Activated CD8-positive, alpha-beta T cell treated with anti-CD3 and anti-CD28 coated beads, Interleukin-2, amount 10 ng/mL, durations not matched to agents 7 days and 5 days (primary cell): ENCODE measurements around the gene WRAP73. TPM values are rescaled to one million over a fixed set of nuclear protein-coding genes. Genes with fewer than 3 reads are reported as not detected.

Experiments
- ATAC-seq: fragments of 150-1000 bp; cut with Tn5 transposase; one replicate; pipeline ENCODE4 v1.10.0; 2021; ENCODE audit warnings: moderate library complexity
- CTCF ChIA-PET: fragments of 350-600 bp; sonication (Branson Sonifier 250); formaldehyde crosslinking; loops from one replicate; lab custom pipeline; 2021; ENCODE audit warnings: antibody characterized with exemption; lab: Charles Lee
- POLR2A ChIA-PET: fragments of 350-600 bp; sonication (Branson Sonifier 250); formaldehyde crosslinking; loops from one replicate; lab custom pipeline; 2021; ENCODE audit warnings: antibody characterized with exemption; lab: Charles Lee
- DNase-seq: peaks from one replicate; pipeline ENCODE4 v3.0.0-alpha.2; 2020
- H3K27ac Mint-ChIP-seq: one replicate; pipeline ENCODE4 v1.8.0; 2021; ENCODE audit warnings: mild to moderate bottlenecking, mixed read lengths
- H3K27me3 Mint-ChIP-seq: one replicate; pipeline ENCODE4 v1.8.0; 2021; ENCODE audit warnings: low read depth, mixed read lengths
- H3K36me3 Mint-ChIP-seq: one replicate; pipeline ENCODE4 v1.8.0; 2021; ENCODE audit warnings: low read depth, mixed read lengths
- H3K4me1 Mint-ChIP-seq: one replicate; pipeline ENCODE4 v1.8.0; 2021; ENCODE audit warnings: low read depth, mixed read lengths
- H3K4me3 Mint-ChIP-seq: one replicate; pipeline ENCODE4 v1.8.0; 2021; ENCODE audit warnings: mild to moderate bottlenecking, mixed read lengths
- H3K9me3 Mint-ChIP-seq: one replicate; pipeline ENCODE4 v1.8.0; 2022; ENCODE audit warnings: mixed read lengths; ENCODE audit not compliant: insufficient read depth
- total RNA-seq, 2 experiments: library from RNA; stranded (reverse); gene quantifications; one replicate each; pipeline ENCODE4 v1.2.3, GENCODE V29; 2021

Gene WRAP73
- total RNA-seq, 2 experiments from 2014 or later: 33.1 to 36.7 TPM

DNA sequence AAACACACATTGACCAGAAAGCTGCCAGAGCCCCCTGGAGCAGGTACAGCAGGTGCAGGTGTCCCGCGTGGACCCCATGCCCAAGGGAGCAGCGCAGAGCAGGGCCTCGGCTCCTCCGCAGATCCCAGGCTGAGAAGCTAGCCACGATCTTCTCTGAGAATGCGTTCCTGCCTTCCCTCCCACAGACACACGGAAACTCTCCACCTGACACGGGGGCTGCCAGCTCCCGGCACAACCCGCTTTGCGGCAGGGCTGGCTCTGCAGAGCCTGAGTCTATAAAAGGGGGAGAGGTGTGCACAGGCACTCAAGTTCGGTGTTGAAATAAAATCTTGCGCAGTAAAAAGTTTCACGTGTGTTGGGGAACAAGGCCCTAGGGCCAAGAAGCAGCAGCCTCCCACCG, 48.2 kb downstream of the WRAP73 start:
- H3K27ac Mint-ChIP-seq: no peak overlapping the region
- H3K36me3 Mint-ChIP-seq: no peaks in the 10 kb centered on the region
- no peaks in the 10 kb centered on the region for H3K9me3 Mint-ChIP-seq
- peaks cover 20% of the 10 kb centered on the region for H3K4me1 Mint-ChIP-seq
- H3K27me3 Mint-ChIP-seq: no peaks in the 10 kb centered on the region
- ATAC-seq (no peak), DNase-seq (no peak)
- no peak overlapping the region for H3K4me3 Mint-ChIP-seq
- ChIA-PET POLR2A (no interaction called here), CTCF (no interaction called here)

DNA sequence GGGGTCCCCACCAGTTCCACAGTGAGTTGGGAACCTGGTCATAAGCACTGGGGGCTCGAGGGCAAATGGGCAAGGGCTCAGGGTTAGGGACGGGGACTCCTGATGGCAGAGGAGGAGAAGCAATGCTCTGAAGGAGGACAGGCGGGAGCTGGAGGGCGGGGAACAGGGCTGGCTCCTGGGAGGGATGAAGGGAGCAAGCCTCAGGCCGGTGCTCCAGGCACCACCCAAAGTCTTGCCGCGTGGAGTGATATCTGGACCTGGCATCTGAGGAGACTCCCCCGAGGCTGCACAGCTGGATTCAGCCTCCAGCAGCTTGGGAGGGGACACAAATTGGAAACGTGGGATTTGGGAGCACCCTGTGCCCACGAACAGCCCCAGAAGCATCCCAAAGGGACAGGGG, 49.5 kb downstream of the WRAP73 start:
- Mint-ChIP-seq H3K36me3 (no peaks in the 10 kb centered on the region), H3K4me1 (peaks cover 20% of the 10 kb centered on the region), H3K27me3 (no peaks in the 10 kb centered on the region), H3K27ac (no peak overlapping the region), H3K9me3 (no peaks in the 10 kb centered on the region), H3K4me3 (no peak overlapping the region)
- ATAC-seq (no peak), DNase-seq (no peak)
- CTCF ChIA-PET: interaction anchor here (0.9 to 1.4 kb wide), 2 partner anchors 9 to 20 kb away, joined by 3 to 4 read pairs; no protein-coding TSS in a partner anchor
- POLR2A ChIA-PET: no interaction called here

DNA sequence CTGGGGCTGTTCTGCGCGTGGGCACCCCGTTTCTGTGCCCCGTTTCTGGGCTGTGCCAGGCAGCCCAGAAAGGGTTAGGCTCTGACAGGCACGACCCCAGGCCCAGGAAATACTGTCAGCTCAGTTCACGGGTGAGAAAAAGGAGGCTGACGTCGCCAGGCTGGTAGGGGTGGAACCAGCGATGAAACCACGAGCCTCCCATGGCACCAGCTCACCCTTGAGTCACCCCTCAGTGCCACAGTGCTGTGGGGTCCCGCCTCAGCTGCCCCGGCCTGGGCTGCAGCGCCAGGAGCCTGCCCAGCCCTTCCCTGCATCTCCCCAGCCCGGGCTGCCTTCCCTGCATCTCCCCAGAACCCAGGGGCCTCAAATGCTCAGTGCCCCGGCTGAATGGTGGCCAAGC, 50.1 kb downstream of the WRAP73 start:
- H3K36me3 Mint-ChIP-seq: no peaks in the 10 kb centered on the region
- H3K4me1 Mint-ChIP-seq: peaks cover 20% of the 10 kb centered on the region
- ATAC-seq (no peak), DNase-seq (no peak)
- H3K27ac Mint-ChIP-seq: no peak overlapping the region
- no peaks in the 10 kb centered on the region for H3K27me3 Mint-ChIP-seq
- POLR2A ChIA-PET: no interaction called here
- no peaks in the 10 kb centered on the region for H3K9me3 Mint-ChIP-seq
- CTCF ChIA-PET: interaction anchor here (0.9 to 1.4 kb wide), 2 partner anchors 9 to 21 kb away, joined by 3 to 4 read pairs; no protein-coding TSS in a partner anchor
- H3K4me3 Mint-ChIP-seq: no peak overlapping the region

DNA sequence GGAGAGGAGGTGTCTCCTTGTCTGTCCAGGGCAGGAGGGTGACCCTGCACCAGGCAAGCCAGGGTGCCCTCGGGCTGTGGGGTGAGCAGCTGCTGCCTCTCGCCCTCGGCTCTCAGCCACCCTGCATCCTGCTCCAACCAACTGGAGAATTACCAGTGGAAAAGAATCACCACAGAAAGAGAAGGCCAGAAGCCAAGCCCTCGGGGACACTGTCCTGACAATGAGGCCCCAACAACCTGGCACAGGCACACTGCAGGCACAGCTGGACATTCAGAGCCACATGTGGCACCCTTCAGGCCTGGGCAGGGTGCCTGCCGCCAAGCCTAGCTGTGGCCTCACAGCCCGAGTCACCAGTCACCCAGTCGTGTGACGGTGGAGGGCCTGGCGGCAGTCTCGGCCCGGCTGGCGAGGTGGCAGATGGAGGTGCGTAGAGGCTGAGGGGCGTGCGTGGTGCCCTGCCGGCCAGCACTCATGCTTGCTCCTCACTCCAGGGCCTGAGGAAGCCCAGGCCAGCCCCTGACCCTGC, 50.6 kb downstream of the WRAP73 start:
- POLR2A ChIA-PET: no interaction called here
- CTCF ChIA-PET: interaction anchor here (0.9 to 1.4 kb wide), 2 partner anchors 8 to 21 kb away, joined by 3 to 4 read pairs; no protein-coding TSS in a partner anchor
- H3K9me3 Mint-ChIP-seq: no peaks in the 10 kb centered on the region
- no peaks in the 10 kb centered on the region for H3K27me3 Mint-ChIP-seq
- ATAC-seq (no peak), DNase-seq (no peak)
- H3K4me1 Mint-ChIP-seq: peaks cover 20% of the 10 kb centered on the region
- H3K27ac Mint-ChIP-seq: no peak overlapping the region
- no peak overlapping the region for H3K4me3 Mint-ChIP-seq
- H3K36me3 Mint-ChIP-seq: no peaks in the 10 kb centered on the region

DNA sequence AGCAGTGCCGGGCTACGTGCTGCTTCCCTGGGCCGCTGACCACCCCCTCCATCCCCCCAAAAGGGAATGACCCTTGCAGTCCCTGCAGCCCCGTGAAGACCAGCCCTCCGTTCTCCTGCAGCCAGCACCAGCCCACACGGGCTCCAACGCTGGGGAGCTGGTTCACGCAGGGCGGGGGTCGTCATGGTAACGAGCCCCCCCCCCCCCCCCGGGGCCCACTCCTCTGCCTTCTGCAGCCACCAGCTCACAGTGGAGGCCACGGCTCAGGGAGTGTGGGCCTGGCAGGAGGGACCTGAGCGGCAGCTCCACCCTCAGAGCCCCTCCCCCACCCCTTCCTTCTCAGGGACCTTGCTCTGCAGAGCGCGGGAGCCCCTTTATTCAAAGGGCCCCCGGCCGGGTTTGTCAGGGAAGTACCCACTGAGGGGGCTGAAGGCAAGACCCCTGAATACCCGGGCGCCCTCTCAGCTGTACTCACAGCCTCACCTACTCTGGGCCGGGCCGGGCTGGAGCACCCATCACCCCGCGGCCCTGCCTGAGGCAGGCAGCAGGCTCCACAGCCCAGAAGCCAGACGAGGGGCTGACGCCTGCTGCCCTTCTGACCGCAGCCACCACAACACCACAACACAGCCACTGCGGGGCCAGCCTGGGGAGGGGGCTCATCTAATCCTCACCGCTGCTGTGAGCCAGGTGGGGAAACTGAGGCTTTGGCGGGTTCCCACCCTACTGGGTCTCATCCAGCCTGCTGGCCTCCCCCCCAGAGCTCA, 51.2 kb downstream of the WRAP73 start:
- H3K36me3 Mint-ChIP-seq: no peaks in the 10 kb centered on the region
- H3K4me3 Mint-ChIP-seq: peak overlapping the region; percentile 53
- no peaks in the 10 kb centered on the region for H3K9me3 Mint-ChIP-seq
- no peaks in the 10 kb centered on the region for H3K27me3 Mint-ChIP-seq
- DNase-seq (no peak), ATAC-seq (no peak)
- peaks cover 20% of the 10 kb centered on the region for H3K4me1 Mint-ChIP-seq
- CTCF ChIA-PET: interaction anchor here (1.4 kb wide), 1 partner anchor 34 kb away, joined by 3 read pairs; no protein-coding TSS in a partner anchor
- POLR2A ChIA-PET: no interaction called here
- no peak overlapping the region for H3K27ac Mint-ChIP-seq

DNA sequence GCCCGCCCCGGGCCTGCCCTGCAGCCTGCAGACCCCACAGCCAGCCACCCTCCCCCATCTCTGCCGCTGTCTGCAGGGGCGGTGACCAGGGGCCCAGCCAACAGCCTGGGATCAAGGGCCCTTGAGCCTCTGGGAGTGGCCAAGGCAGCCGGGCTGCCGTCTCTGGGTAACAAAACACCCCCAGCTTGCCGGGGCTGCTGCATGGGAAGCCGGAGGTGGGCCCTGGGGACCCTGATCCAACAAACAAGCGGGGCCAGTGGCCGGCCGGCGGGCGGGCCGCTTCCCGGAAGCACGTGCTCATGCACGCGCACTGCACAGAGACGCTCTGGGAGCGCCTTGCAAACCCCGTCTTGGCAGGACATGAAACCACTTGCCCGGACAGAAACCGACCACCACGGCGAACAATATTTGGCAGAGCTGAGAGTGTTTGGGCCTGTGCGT, 51.8 kb downstream of the WRAP73 start:
- ChIA-PET POLR2A (no interaction called here), CTCF (interaction anchor here (1.0 to 1.4 kb wide), 2 partner anchors 21 to 33 kb away, joined by 3 to 4 read pairs; no protein-coding TSS in a partner anchor)
- H3K9me3 Mint-ChIP-seq: no peaks in the 10 kb centered on the region
- peaks cover 20% of the 10 kb centered on the region for H3K4me1 Mint-ChIP-seq
- DNase-seq (no peak), ATAC-seq (peak; percentile 12)
- peak overlapping the region; percentile 91 for H3K27ac Mint-ChIP-seq
- H3K36me3 Mint-ChIP-seq: no peaks in the 10 kb centered on the region
- H3K4me3 Mint-ChIP-seq: peak overlapping the region; percentile 53
- H3K27me3 Mint-ChIP-seq: no peaks in the 10 kb centered on the region

DNA sequence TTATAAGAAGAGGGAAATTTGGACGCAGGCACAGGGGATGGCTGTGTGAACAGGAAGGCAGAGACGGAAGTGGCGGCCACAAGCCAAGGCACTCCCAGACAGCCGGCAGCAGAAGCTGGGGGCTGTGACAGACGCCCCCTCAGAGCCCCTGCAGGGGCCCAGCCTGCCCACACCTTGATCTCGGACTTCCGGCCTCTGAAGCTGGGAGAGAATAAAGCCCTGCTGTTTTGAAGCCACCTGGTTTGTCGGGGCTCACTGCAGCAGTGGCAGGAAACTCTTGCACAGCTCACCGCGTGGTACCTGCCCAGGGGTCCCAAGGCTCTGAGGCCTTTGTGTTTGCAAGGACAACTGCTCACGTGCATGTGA, 52.3 kb downstream of the WRAP73 start:
- Mint-ChIP-seq H3K9me3 (no peaks in the 10 kb centered on the region), H3K27ac (peak overlapping the region; percentile 91), H3K4me3 (peak overlapping the region; percentile 53), H3K36me3 (no peaks in the 10 kb centered on the region), H3K4me1 (peaks cover 20% of the 10 kb centered on the region), H3K27me3 (no peaks in the 10 kb centered on the region)
- DNase-seq (peak; percentile 52), ATAC-seq (peak; percentile 69)
- ChIA-PET POLR2A (no interaction called here), CTCF (interaction anchor here (1.0 to 1.4 kb wide), 2 partner anchors 21 to 33 kb away, joined by 3 to 4 read pairs; no protein-coding TSS in a partner anchor)

DNA sequence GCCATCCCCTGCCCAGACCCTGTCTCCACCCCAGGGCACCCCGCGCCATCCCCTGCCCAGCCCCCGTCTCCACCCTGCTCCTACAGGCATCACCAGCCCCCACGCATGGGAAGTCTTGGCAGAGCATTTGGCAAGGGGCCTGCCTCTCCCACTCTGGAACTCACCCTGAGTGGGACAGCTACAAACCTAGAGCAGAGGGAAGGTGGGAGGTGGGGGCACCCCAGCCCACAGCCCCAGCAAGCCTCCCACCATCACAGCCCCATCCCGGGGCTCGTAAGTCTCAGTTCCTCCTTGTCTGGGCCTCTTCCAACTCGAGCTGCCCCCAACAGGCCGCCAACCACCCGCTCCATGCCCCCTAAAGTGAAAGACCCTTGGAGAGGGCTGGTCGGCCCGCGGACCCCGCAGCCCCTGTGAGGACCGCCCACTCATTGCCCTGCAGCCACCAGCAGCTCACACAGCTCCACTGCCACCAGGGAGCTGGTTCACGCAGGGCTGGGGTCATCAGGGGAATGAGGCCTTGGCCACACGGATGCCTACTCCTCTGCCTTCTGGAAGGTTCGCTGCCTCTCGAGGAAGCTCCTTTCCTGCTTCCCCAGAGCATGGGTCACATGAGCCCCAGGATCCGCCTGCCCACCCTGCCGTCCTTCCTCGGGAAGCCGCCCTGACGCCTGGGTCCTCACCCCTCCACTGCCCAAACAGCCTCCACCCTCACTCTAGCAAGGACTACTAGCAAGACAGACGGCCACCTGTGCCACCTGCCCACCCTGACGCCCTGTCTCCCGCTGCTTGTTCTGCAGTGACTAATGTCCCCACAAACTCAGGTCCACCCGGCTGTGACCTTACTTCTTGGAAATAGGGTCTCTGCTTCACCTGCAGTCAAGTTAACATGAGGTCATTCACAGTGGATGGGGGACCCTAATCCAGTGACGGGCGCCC, 53.0 kb downstream of the WRAP73 start:
- peak overlapping the region; percentile 91 for H3K27ac Mint-ChIP-seq
- no peaks in the 10 kb centered on the region for H3K27me3 Mint-ChIP-seq
- ChIA-PET POLR2A (no interaction called here), CTCF (interaction anchor here (1.0 to 1.4 kb wide), 2 partner anchors 22 to 32 kb away, joined by 3 to 4 read pairs; no protein-coding TSS in a partner anchor)
- H3K4me1 Mint-ChIP-seq: peaks cover 20% of the 10 kb centered on the region
- H3K9me3 Mint-ChIP-seq: no peaks in the 10 kb centered on the region
- no peak for ATAC-seq
- H3K4me3 Mint-ChIP-seq: peak overlapping the region; percentile 53
- DNase-seq: peak; percentile 29
- no peaks in the 10 kb centered on the region for H3K36me3 Mint-ChIP-seq

DNA sequence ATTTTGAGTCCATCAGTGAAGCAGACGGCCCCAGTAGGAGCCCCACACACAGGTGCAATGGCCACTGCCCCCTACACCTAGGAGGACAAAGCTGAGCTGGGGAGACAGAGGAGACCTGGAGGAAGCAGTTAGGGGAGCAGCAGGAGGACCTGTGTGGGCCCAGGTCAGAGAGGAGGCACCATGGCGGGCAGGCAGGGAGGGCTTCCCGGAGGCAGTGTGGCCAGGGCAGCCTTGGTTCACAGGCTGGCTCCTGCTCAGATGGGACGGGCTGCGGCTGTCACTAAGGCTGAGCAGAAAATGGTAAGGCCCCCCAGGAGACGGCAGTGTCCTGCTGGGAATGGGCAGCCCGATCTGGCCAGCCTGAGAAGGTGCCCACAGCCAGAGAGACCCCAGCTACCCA, 54.0 kb downstream of the WRAP73 start:
- ChIA-PET POLR2A (no interaction called here), CTCF (no interaction called here)
- no peaks in the 10 kb centered on the region for H3K27me3 Mint-ChIP-seq
- H3K9me3 Mint-ChIP-seq: no peaks in the 10 kb centered on the region
- H3K27ac Mint-ChIP-seq: no peak overlapping the region
- H3K4me1 Mint-ChIP-seq: peaks cover 20% of the 10 kb centered on the region
- no peak for ATAC-seq
- H3K4me3 Mint-ChIP-seq: no peak overlapping the region
- no peaks in the 10 kb centered on the region for H3K36me3 Mint-ChIP-seq
- DNase-seq: no peak

DNA sequence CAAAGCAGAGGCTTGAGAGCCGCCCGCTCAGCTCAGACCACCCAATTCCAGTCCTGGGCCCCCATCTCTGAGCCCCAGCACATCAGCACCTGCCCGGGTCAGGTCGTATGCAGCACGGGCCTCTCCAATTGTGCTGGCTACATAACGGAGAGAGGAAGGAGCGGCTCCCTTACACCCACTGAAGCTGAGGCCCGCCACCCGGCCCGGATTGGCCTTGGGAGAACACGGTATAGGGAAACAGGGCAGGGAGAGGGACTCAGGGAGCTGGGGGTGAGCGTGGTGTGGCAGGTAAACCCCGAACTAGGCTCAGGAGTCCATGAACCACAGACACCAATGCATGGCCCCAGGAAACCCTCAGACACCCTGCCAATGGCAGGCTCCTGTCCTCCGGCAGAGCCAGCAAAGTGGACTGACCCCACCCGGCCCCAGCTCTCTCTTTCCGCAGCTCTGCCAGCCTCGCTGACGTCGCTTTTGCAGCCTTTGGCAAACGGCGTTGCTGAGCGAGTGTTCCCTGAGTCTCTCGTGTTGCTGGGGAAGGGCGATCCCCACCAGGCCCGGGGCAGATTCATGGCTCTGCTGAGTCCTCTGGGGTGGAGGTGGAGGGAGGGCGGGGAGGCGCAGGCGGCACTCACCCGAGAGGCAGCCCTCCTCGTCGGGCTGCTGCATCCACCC, 55.1 kb downstream of the WRAP73 start:
- H3K36me3 Mint-ChIP-seq: no peaks in the 10 kb centered on the region
- ChIA-PET CTCF (no interaction called here), POLR2A (no interaction called here)
- ATAC-seq: no peak
- DNase-seq: no peak
- H3K27ac Mint-ChIP-seq: no peak overlapping the region
- no peaks in the 10 kb centered on the region for H3K9me3 Mint-ChIP-seq
- H3K4me3 Mint-ChIP-seq: no peak overlapping the region
- H3K4me1 Mint-ChIP-seq: peaks cover 20% of the 10 kb centered on the region
- no peaks in the 10 kb centered on the region for H3K27me3 Mint-ChIP-seq

DNA sequence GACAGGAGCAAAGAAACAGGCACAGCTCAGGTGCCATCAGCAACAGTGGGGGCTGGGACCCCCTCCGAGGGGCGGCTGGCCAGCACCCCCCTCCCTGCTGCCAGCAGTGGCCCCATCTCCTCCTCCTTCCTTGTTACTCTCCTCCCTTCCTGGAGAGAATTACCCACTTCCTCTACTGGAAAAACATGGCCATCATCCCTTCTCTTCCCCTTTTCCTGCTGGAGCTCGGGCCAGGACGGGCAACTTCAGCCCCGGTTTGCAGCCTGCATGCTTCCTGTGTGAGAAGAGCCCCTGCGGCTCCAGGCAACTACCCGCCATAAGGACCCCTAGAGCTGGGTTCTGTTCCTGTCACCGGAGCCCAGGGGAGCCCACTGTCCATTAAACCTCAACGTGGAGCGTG, 56.2 kb downstream of the WRAP73 start:
- Mint-ChIP-seq H3K4me1 (peaks cover 18% of the 10 kb centered on the region), H3K27ac (no peak overlapping the region), H3K9me3 (no peaks in the 10 kb centered on the region), H3K36me3 (no peaks in the 10 kb centered on the region), H3K27me3 (no peaks in the 10 kb centered on the region), H3K4me3 (no peak overlapping the region)
- CTCF ChIA-PET: no interaction called here
- DNase-seq (no peak), ATAC-seq (no peak)
- POLR2A ChIA-PET: no interaction called here
